K562 (cell line): Measurements from ENCODE around the gene SYNM. TPM values are rescaled to one million over a fixed set of nuclear protein-coding genes. Genes with fewer than 3 reads are reported as not detected.

Experiments
- E2F6 ChIP-seq, 2 experiments: IDR thresholded peaks; 2 replicates each; pipeline ENCODE4 v1.6.1; 2011; ENCODE audit warnings: borderline replicate concordance in 1 of 2, control low read depth in 1 of 2, low read depth in 1 of 2, low read length in 1 of 2, mild to moderate bottlenecking in 1 of 2, mixed read lengths in 1 of 2, moderate library complexity in 1 of 2; ENCODE audit not compliant: insufficient read depth in 1 of 2, insufficient read length in 1 of 2, poor library complexity in 1 of 2, severe bottlenecking in 1 of 2; ENCODE audit errors: extremely low read depth in 1 of 2
- KDM4B ChIP-seq, 2 experiments: fragments of 450-650 bp in 1 of 2; sonication (generic) in 1 of 2; IDR thresholded peaks; 2 replicates each; pipeline ENCODE4 v1.6.1; 2016 to 2017; ENCODE audit warnings: borderline replicate concordance in 2 of 2, antibody characterized with exemption in 1 of 2, low read depth in 1 of 2, mild to moderate bottlenecking in 1 of 2
- STAT6 ChIP-seq: sonication (generic); formaldehyde crosslinking; IDR thresholded peaks from 2 replicates; pipeline ENCODE4 v1.8.1; 2023; ENCODE audit warnings: mild to moderate bottlenecking, missing genetic modification reagents
- THRA ChIP-seq: fragments of 450-650 bp; IDR thresholded peaks from 2 replicates; pipeline ENCODE4 v1.6.1; 2017; ENCODE audit warnings: mild to moderate bottlenecking, moderate library complexity
- ZBTB33 ChIP-seq: sonication (generic); formaldehyde crosslinking; IDR thresholded peaks from 2 replicates; pipeline ENCODE4 v1.8.1; 2023; ENCODE audit warnings: mild to moderate bottlenecking, missing genetic modification reagents
- polyA plus RNA-seq, 8 experiments: library from polyadenylated mRNA; depleted of rRNA in 4 of 8; stranded (reverse) in 5 of 8; unstranded in 3 of 8; fragments of >200 nt; fragmentation: Nextera tagmentation in 2 of 8; fragmentation: Illumina TruSeq in 1 of 8; extraction: Ambion mirVana in 2 of 8; extraction: Trizol in 1 of 8; gene quantifications; 2 replicates each; pipeline versions ENCODE4 v1.2.1 to v1.2.3, GENCODE V29; 2011 to 2014; ENCODE audit warnings: inconsistent platforms in 1 of 8, missing spikeins in 1 of 8
- total RNA-seq, 7 experiments: library from RNA; depleted of rRNA in 6 of 7; stranded (reverse); fragments of >200 nt in 6 of 7; fragmentation: Illumina TruSeq in 2 of 7; extraction: Trizol in 2 of 7; gene quantifications; 2 replicates each; pipeline versions ENCODE4 v1.2.1 to v1.2.3, GENCODE V29; 2011 to 2021; ENCODE audit warnings: low replicate concordance in 1 of 7

Gene SYNM
- total and polyA plus RNA-seq, 9 of the 15 experiments (the other 6 are each of a cell fraction or from before 2014, with no cell fraction given), result 0.01 to 0.42 (median 0.13) TPM

GRCh38 chr15:99086327-99086667 is 18.6 kb upstream of the SYNM start (continued):
- TF ChIP-seq ZBTB33 (CRISPR knock-in tag) (no peak), E2F6 (IDR thresholded peaks at IDR 0.05; ENCODE audit: borderline replicate concordance in 1 of 2, extremely low read depth in 1 of 2, insufficient read depth in 1 of 2, insufficient read length in 1 of 2, low read depth in 1 of 2, low read length in 1 of 2, poor library complexity in 1 of 2, severe bottlenecking in 1 of 2) (no peak), THRA (no peak), KDM4B (IDR thresholded peaks at IDR 0.05; ENCODE audit: borderline replicate concordance in 2 of 2, low read depth in 1 of 2) (no peak), STAT6 (CRISPR knock-in tag) (no peak)
